ENCODE results near the gene MBTPS1.

Gene MBTPS1

GRCh38 chr16:84026606-84027005 lies 90.1 kb downstream of the MBTPS1 start:
- TF ChIP-seq GATA3 (IDR thresholded peaks at IDR 0.05; ENCODE audit: low read depth, low read length) (no peak), GATA2 (IDR thresholded peaks at IDR 0.05; ENCODE audit: low read depth, low read length) (no peak)

DNA sequence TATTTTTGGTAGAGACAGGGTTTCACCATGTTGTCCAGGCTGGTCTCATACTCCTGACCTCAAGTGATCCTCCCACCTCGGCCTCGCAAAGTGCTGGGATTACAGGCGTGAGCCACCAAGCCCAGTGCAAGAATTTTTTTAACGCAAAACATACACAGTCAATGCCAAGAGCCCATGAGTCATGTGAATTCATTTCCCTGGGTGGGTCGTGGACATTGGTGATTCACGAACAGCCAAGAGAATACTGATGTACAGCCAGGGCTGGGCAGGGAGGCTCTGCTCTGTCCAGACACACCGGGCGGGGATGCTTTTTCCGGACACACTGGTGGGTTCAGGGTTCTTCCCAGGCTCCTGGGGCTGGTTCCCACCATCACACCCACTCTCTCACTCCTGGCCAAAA lies 91.9 kb downstream of the MBTPS1 start:
- TF ChIP-seq GATA3 (IDR thresholded peaks at IDR 0.05; ENCODE audit: low read depth, low read length) (no peak), GATA2 (IDR thresholded peaks at IDR 0.05; ENCODE audit: low read depth, low read length) (no peak)

- TF ChIP-seq GATA2 (IDR thresholded peaks at IDR 0.05; ENCODE audit: low read depth, low read length), result no peak
- TF ChIP-seq GATA3 (IDR thresholded peaks at IDR 0.05; ENCODE audit: low read depth, low read length), result no peak
Measured at GRCh38 chr16:84022644-84023043, 94.1 kb downstream of the MBTPS1 start.

- no peak for TF ChIP-seq GATA2 (IDR thresholded peaks at IDR 0.05; ENCODE audit: low read depth, low read length)
Measured at GRCh38 chr16:84021488-84021887, 95.3 kb downstream of the MBTPS1 start.

DNA sequence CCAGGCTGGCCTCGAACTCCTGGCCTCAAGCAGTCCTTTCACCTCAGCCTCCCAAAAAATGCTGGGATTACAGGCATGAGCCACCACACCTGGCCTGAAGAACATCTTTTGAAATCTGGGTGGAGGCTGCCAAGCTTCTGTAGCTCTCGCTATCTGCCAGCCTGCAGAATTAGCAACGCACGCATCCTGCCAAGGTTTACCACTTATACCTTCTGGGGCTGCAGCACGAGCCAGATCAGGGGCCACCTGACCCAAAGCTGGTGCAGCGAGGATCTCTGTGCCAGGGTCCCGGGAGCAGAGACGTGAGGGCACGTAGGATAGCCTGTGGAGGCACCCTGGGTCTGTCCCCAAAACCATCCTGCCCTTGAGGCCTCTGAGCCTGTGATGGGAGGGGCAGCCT lies 96.4 kb downstream of the MBTPS1 start:
- TF ChIP-seq GATA2 (IDR thresholded peaks at IDR 0.05; ENCODE audit: low read depth, low read length) (no peak), GATA3 (IDR thresholded peaks at IDR 0.05; ENCODE audit: low read depth, low read length) (no peak)

DNA sequence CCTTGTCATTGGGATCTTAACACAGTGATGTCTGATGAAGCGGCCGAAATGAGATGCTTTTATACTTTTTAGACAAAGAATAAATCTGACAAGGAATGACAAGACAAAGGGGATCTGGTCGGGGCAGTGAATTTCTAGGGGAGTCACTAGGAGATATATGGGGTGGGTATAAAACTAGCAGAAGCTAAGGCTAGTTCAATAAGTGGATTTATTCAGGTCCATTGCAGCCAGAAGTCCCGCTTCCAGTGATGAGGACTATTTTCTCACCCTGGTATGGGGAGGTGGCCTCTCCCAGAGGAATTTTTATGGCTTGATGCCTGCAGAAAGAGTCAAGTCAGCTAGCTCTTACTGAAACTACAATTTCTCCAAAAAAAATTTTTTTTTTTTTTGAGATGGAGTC lies 98.0 kb downstream of the MBTPS1 start:
- no peak for TF ChIP-seq GATA2 (IDR thresholded peaks at IDR 0.05; ENCODE audit: low read depth, low read length)
- TF ChIP-seq GATA3 (IDR thresholded peaks at IDR 0.05; ENCODE audit: low read depth, low read length), result no peak

DNA sequence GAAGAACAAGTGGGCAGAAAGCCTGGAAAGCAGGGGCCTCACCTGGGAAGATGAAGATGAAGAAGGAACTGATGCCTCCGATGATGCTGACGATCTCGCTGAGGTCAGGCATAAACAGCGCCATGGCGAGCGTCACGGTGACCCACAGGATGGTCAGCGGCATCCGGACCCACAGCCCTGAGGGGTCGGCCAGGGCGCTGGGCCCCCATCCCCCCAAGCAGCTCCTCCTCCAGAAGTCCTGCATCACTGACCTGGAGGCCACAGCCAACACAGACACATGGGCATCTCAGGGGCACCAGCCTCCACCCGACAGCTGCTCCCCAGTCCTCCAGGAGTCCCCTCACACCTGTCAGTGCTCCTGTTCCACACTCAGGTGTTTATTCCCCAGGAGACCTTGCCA lies 100.3 kb downstream of the MBTPS1 start:
- TF ChIP-seq GATA3 (IDR thresholded peaks at IDR 0.05; ENCODE audit: low read depth, low read length) (no peak), GATA2 (IDR thresholded peaks at IDR 0.05; ENCODE audit: low read depth, low read length) (no peak)

DNA sequence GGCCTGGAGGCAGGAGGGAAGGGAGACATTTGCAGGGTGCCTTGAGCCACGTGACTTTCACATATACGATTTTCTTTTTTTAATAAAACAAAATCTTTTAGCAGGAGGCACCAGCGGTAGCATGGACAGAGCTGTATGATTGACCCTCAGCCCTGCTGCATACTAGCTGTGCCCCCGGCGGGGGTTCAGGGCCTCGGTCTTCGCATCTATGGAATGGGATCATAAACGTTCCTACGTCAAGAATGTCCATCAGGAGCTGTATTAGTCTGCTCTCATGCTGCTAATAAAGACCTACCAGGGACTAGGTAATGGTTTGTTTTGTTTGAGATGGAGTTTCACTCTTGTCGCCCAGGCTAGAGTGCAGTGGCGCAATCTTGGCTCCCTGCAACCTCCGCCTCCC lies 101.3 kb downstream of the MBTPS1 start:
- TF ChIP-seq GATA2 (IDR thresholded peaks at IDR 0.05; ENCODE audit: low read depth, low read length), result no peak
- TF ChIP-seq GATA3 (IDR thresholded peaks at IDR 0.05; ENCODE audit: low read depth, low read length), result no peak

DNA sequence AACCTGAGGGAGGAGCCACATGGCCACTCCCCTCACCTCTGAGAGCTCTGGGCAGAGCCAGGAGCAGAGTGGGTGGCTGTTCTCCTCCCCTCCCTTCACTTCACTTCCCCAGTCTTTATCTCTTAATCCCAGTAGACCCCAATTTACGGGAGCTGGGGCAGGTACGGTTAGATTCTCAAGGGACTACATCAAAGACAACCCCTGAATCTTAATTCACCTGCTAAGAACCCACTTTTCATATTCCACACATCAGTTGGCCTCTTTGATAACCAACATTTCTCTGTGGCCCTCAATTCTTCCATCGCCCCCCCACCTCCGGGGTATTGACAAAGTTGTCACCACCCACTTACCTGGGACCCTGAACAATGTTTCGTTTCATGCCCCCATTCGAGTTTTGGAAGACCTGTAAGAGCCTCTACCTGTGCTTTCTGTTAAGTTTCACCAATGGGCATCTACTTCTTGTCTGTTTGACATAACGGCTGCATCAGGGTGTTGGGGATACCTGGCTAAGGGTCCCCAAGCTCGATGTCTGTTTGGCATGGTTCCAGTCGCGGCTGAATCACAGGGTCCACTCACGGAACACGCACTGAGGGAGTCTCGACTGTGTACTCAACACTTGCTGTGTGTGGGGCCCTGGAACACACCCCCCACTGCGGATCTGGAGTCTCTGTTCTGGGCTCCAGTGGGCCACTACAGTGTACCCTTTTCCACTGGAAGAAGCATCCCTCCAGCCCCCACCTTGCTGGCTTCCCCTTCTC lies 102.0 kb downstream of the MBTPS1 start:
- no peak for TF ChIP-seq GATA2 (IDR thresholded peaks at IDR 0.05; ENCODE audit: low read depth, low read length)
- no peak for TF ChIP-seq GATA3 (IDR thresholded peaks at IDR 0.05; ENCODE audit: low read depth, low read length)

- TF ChIP-seq GATA3 (IDR thresholded peaks at IDR 0.05; ENCODE audit: low read depth, low read length) (no peak), GATA2 (IDR thresholded peaks at IDR 0.05; ENCODE audit: low read depth, low read length) (no peak)
Measured at GRCh38 chr16:84013787-84014569, 102.8 kb downstream of the MBTPS1 start.

GRCh38 chr16:84009282-84009681 lies 107.5 kb downstream of the MBTPS1 start:
- TF ChIP-seq GATA2 (IDR thresholded peaks at IDR 0.05; ENCODE audit: low read depth, low read length), result no peak
- TF ChIP-seq GATA3 (IDR thresholded peaks at IDR 0.05; ENCODE audit: low read depth, low read length), result no peak

- TF ChIP-seq GATA3 (IDR thresholded peaks at IDR 0.05; ENCODE audit: low read depth, low read length), result no peak
- no peak for TF ChIP-seq GATA2 (IDR thresholded peaks at IDR 0.05; ENCODE audit: low read depth, low read length)
Measured at GRCh38 chr16:84007965-84008364, 108.8 kb downstream of the MBTPS1 start.

DNA sequence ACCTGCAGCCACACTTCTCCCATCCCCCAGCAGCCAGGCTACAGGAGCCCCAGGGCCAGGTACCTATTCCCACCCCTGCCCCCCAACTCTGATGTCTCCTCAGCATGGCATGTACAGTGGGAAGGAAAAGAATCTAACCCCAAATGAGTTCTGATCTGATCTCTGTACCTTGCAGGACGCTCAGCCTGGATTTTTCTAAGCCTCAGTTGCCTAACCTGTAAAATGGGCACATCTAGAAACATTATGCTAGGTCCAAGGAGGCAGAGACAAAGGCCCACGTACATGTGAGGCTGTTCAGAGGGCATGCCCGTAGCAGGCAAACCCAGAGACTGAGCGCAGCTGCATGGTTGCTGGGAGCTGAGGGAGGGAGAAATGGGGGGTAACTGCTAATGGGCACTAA lies 109.2 kb downstream of the MBTPS1 start:
- TF ChIP-seq GATA2 (IDR thresholded peaks at IDR 0.05; ENCODE audit: low read depth, low read length) (no peak), GATA3 (IDR thresholded peaks at IDR 0.05; ENCODE audit: low read depth, low read length) (no peak)

- no peak for TF ChIP-seq GATA2 (IDR thresholded peaks at IDR 0.05; ENCODE audit: low read depth, low read length)
- no peak for TF ChIP-seq GATA3 (IDR thresholded peaks at IDR 0.05; ENCODE audit: low read depth, low read length)
Measured at GRCh38 chr16:84005391-84005790, 111.4 kb downstream of the MBTPS1 start.

- TF ChIP-seq GATA2 (IDR thresholded peaks at IDR 0.05; ENCODE audit: low read depth, low read length), result no peak
- TF ChIP-seq GATA3 (IDR thresholded peaks at IDR 0.05; ENCODE audit: low read depth, low read length), result no peak
Measured at GRCh38 chr16:84004442-84004841, 112.3 kb downstream of the MBTPS1 start.

Measured in SH-SY5Y (cell line).